A549 treated with CpdA at 1 μM for 4 hours (cell line): ENCODE measurements around the gene CLDN15. TPM values are rescaled to one million over a fixed set of nuclear protein-coding genes. Genes with fewer than 3 reads are reported as not detected.

Source experiments
- total RNA-seq: library from RNA; stranded (reverse); fragments of 200-300 nt; extraction: Qiagen RNA extraction; gene quantifications from 5 replicates; pipeline ENCODE4 v1.2.3, GENCODE V29; 2022; ENCODE audit warnings: low read depth

Gene CLDN15, protein sequence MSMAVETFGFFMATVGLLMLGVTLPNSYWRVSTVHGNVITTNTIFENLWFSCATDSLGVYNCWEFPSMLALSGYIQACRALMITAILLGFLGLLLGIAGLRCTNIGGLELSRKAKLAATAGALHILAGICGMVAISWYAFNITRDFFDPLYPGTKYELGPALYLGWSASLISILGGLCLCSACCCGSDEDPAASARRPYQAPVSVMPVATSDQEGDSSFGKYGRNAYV
- total RNA-seq = 8.7 to 14.8 TPM (median 12.9 TPM) in 5 replicates

DNA sequence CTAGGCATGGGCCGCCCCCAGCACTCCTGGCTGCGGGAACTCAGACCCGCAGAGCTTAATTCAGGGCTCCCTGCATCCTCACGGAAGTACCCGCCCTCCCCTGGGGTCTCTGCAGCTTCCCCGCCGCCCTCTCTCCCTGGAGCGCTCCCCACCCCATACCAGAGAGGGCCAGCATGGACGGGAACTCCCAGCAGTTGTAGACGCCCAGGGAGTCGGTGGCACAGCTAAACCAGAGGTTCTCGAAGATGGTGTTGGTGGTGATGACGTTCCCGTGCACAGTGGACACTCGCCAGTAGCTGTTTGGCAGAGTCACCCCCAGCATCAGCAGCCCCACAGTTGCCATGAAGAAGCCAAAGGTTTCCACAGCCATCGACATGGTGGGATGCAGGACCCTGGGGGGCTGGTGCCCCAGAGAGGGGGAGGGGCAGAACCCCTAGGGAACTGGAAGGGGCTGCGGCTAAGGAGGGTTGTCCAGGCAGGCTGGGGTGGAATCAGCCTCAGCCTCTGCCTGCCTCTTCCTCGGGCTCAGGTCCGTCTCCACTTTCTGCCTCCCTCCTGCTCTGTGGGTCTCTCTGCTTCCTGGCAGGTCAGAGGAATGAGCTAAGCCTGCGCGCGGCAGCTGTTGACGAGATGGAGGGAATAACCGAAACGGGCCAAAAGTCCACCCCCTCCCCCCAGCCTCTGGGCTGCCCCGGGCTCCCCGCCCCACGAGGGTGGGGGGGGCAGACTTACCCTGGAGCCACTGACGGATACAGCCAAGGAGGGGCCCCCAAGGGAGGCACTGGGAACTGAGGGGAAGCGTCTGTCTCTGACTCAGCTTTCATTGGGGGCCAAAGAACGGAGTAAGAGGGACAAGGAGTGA lies at the start of gene CLDN15:
Gene CLDN15 (minus strand): TSS at position 597 of the 862 bp plus-strand sequence. CDS start 221 bp downstream, at position 376.

DNA sequence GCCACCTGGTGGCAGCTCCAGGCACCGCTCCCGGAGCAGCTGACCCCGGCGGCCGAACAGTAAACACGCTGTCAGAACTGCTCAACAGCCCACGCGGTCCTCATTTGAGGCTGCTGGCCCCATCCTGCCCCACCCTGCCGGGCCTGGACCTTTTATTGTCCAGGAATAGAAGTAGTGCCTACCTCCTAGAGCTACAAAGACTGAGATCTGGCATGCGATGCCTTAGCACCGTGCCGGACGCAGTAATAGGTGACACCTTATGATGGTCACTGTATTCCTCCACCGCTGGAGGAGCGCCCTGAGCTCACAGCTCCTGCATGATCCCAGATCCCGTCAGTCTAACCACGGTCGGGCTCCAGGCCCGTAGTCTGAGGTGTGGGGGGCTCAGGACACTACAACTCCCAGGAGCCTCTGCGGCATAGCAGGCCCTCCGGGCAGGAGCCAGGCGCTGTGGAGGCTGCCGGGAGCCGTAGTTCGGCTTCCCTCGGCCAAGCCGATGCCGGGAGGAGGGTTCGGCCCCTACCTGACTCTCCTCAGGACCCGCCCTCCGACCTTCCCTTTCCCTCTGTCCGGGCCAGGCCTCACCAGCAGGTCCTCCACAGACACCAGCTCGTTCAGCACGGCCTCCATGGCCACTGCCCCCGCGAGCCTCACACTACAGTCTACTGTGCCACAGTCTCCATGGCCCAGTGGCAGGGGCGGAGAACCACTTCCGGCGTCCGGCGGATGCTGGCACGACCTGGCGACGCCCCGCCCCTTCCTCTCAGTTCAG lies 7.0 kb upstream of the CLDN15 start, which contains the start of gene FIS1:
Gene FIS1 (minus strand): TSS at position 707 of the 772 bp plus-strand sequence. CDS start 77 bp downstream, at position 630.

DNA sequence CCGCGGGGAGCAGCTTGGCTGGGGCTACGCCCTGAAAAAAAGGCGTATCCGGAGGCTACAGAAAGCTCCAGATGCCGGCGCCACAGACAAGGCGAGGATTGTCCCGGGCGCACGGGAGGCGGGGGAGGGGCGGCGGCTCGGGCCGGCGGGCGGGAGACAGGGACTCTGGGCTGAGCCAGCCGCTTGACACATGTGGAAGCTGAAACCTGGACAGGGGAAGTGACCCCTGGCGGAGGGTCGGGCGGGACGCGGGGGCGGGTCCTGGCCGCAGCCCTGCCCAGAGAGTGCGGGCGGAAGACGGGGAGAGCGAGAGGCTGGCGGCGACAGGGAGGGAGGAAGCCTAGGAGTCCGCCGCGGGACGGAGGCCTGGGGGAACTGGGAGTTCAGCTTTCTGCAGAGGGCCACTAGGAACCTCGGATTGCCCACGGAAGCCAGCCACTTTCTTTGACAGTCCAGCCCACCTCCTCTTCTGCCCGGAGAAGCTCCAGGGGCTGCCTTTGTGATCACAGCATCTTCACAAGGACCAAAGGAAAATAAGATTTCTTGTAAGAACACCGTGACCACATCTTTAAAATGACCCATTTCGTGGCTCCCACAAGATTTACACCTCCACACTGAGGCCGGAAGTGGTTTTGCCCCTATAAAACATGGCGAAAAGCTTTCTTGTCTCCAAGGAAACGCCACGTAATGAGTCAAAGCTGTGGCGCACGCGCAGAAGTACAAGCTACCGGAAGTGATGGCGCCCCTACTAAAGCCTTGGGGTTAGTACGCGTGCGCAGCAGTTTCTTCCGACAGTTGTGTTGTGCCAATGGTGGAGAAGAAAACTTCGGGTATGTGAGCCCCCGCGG lies 20.0 kb downstream of the CLDN15 start, which contains the start of the genes PLOD3 and ZNHIT1:
Gene PLOD3 (minus strand): TSS at position 194 of the 848 bp plus-strand sequence. CDS start 307 bp downstream, outside the sequence.
Gene ZNHIT1 (plus strand): TSS at position 778 of the 848 bp plus-strand sequence. CDS start 31 bp downstream, at position 809.

DNA sequence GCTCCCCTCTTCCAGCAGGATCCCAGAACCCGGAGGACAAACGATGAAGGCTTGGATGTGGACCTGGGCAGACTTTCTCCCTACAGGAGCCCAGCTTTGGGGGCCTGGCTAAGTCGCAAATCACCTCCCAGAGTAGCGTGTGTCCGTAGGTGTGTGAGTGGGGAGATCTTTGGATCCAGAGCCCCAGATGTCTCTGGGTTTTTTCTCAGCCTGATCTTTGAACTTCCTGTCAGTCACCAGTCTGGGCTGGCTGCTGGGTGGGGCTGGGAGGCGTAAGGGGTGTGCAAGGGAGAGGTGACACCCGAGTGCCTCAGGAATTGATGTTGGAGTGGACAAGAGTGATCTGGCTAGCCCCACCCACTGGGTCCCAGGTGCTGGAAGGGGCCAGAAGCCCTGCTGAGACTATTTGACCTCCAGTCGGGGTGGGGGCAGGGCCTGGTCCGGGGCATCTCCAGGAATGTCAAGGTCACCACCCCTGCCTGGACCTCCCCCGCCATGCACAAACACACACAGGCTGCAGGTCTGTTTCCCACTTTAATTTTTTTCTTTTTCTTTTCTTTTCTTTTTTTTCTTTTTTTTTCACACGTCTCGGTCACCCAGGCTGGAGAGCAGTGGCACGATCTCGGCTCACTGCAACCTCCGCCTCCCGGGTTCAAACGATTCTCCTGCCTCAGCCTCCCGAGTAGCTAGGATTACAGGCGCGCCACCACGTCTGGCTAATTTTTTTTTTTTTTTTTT lies 36.6 kb downstream of the CLDN15 start, which contains the start of gene MOGAT3:
Gene MOGAT3 (minus strand): TSS at position 175 of the 738 bp plus-strand sequence. CDS start 182 bp downstream, outside the sequence.

Other genes with a start within 250 kb of the CLDN15 start
- 0.01 to 0.07 TPM (median 0.03 TPM) in 5 replicates for gene MUC17, start 217.7 kb downstream of the CLDN15 start, total RNA-seq
- gene TRIM56, start 152.3 kb downstream of the CLDN15 start, total RNA-seq = 9.9 to 13.3 TPM (median 10.4 TPM) in 5 replicates
- 712 to 895 TPM (median 757 TPM) in 5 replicates for gene SERPINE1, start 110.7 kb downstream of the CLDN15 start, total RNA-seq
- gene AP1S1, start 83.3 kb downstream of the CLDN15 start, total RNA-seq = 131 to 162 TPM (median 147 TPM) in 5 replicates
- gene VGF, start 72.2 kb downstream of the CLDN15 start, total RNA-seq = 9.0 to 22.7 TPM (median 16.6 TPM) in 5 replicates
- gene NAT16, start 57.5 kb downstream of the CLDN15 start, total RNA-seq = 0.13 to 0.25 TPM (median 0.17 TPM) in 4 of 5 replicates, not detected in the other
- gene MOGAT3, start 36.8 kb downstream of the CLDN15 start, total RNA-seq = 0.08 TPM in 1 of 5 replicates, not detected in the others
- 66.5 to 84.1 TPM (median 82.2 TPM) in 5 replicates for gene PLOD3, start 20.2 kb downstream of the CLDN15 start, total RNA-seq
- 73.6 to 100 TPM (median 92.5 TPM) in 5 replicates for gene ZNHIT1, start 19.6 kb downstream of the CLDN15 start, total RNA-seq
- gene FIS1, start 7.3 kb upstream of the CLDN15 start, total RNA-seq = 129 to 148 TPM (median 141 TPM) in 5 replicates
- gene IFT22, start 84.0 kb upstream of the CLDN15 start, total RNA-seq = 49.4 to 58.6 TPM (median 54.3 TPM) in 5 replicates
- 0.35 to 0.45 TPM (median 0.38 TPM) in 5 replicates for gene COL26A1, start 125.1 kb upstream of the CLDN15 start, total RNA-seq